Body of pancreas (tissue), 4 donors: ENCODE data around the gene FBXO27. TPM values are rescaled to one million over a fixed set of nuclear protein-coding genes. Genes with fewer than 3 reads are reported as not detected.
"Not testable (repeated sequence)": the region's sequence is repeated elsewhere in the genome, so short reads cannot be mapped to it uniquely, and the experiment has no call there.

Source experiments
- ATAC-seq: fragments of 150-250 bp; one replicate; pipeline ENCODE4 v1.9.1; 2016
- DNase-seq, 4 donors: peaks; one replicate each; pipeline ENCODE4 v3.0.0-alpha.2; 2019
- H3K27ac ChIP-seq, 4 donors: fragments of 200-600 bp; sonication (generic); 1 replicate in 3 of 4; 2 replicates in 1 of 4; pipeline versions ENCODE4 v1.5.1 to v1.6.1; 2016 to 2019; ENCODE audit warnings: mild to moderate bottlenecking in 1 of 4, mixed read lengths in 1 of 4, moderate library complexity in 1 of 4
- H3K27me3 ChIP-seq, 2 donors: fragments of 200-600 bp; sonication (generic); one replicate each; pipeline ENCODE4 v1.6.0; 2016; ENCODE audit warnings: mild to moderate bottlenecking in 1 of 2
- H3K36me3 ChIP-seq, 2 donors: fragments of 200-600 bp; sonication (generic); replicated peaks in 1 of 2; 2 replicates each; pipeline ENCODE4 v1.5.1; 2016; ENCODE audit warnings: low read depth in 2 of 2; ENCODE audit not compliant: insufficient read depth in 1 of 2
- H3K4me1 ChIP-seq: fragments of 200-600 bp; sonication (generic); one replicate; pipeline ENCODE4 v1.6.0; 2016
- H3K4me3 ChIP-seq, 2 donors: fragments of 200-600 bp; sonication (generic); 1 replicate in 1 of 2; 2 replicates in 1 of 2; pipeline ENCODE4 v1.5.1; 2016 to 2019
- H3K9me3 ChIP-seq, 3 donors: fragments of 200-600 bp; sonication (generic); 1 replicate in 2 of 3; 2 replicates in 1 of 3; pipeline ENCODE4 v1.5.1; 2016
- CTCF ChIP-seq, 7 experiments: fragments of 450-650 bp in 4 of 7; fragments of 200-600 bp in 3 of 7; sonication (generic) in 3 of 7; IDR thresholded peaks; one replicate each; pipeline ENCODE4 v1.5.1; 2016 to 2019; ENCODE audit warnings: antibody characterized with exemption in 7 of 7
- POLR2A ChIP-seq, 3 donors: fragments of 450-650 bp; IDR thresholded peaks; one replicate each; pipeline ENCODE4 v1.6.1; 2016; ENCODE audit warnings: antibody characterized with exemption in 3 of 3, mild to moderate bottlenecking in 2 of 3
- WGBS, 2 donors: methylation state at CpG; one replicate each; pipeline ENCODE4 v1.1.5; 2017; 5-methylcytosine and 5-hydroxymethylcytosine counted together
- intact Hi-C: fragments of 100-400 bp; cut with DNase I; formaldehyde crosslinking; loops from one replicate; pipeline ENCODE4 v1.15.1; 2023
- total RNA-seq, 2 donors: library from RNA; depleted of rRNA; stranded (reverse); fragments of >200 nt; gene quantifications; one replicate each; pipeline ENCODE4 v1.1.0, GENCODE V29; 2016

The FBXO27 gene
- total RNA-seq, 2 donors from 2014 or later, result 0.52 to 4.3 TPM

DNA sequence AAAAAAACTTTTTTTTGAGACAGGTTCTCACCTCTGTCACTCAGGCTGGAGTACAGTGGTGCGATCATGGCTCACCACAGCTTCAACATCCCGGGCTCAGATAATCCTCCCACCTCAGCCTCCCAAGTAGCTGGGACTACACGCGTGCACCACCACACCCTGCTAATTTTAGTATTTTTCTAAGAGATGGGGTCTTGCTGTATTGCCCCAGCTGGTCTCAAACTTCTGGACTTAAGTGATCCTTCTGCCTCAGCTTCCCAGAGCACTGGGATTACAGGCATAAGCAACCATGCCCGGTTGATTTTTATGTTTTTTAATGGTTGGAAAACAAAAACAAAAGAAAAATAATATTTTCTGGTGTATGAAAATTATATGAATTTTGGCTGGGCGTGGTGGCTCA is 42.6 kb upstream of the FBXO27 start:
- ATAC-seq, result no peak
- intact Hi-C loops, result no loop called here

GRCh38 chr19:39074205-39074692 is 41.9 kb upstream of the FBXO27 start:
- Histone ChIP-seq H3K9me3 (no peaks in the 10 kb centered on the region), H3K4me1 (no peaks in the 10 kb centered on the region), H3K4me3 (no peak overlapping the region), H3K27me3 (no peaks in the 10 kb centered on the region), H3K27ac (no peak overlapping the region), H3K36me3 (no peaks in the 10 kb centered on the region)
- DNase-seq, result no peak
- intact Hi-C loops, result no loop called here
- WGBS, 2 donors, result 45 to 50% methylated on average over 3 of the region's 3 CpGs
- ATAC-seq, result no peak
- no peak for TF ChIP-seq POLR2A (IDR thresholded peaks at IDR 0.05)
- TF ChIP-seq CTCF (IDR thresholded peaks at IDR 0.05), result no peak

More for the DNA sequence above, 42.6 kb upstream of the FBXO27 start:
- no peak for TF ChIP-seq POLR2A (IDR thresholded peaks at IDR 0.05)
- no peak for TF ChIP-seq CTCF (IDR thresholded peaks at IDR 0.05)
- Histone ChIP-seq H3K27me3 (no peaks in the 10 kb centered on the region), H3K9me3 (no peaks in the 10 kb centered on the region), H3K36me3 (no peaks in the 10 kb centered on the region), H3K4me3 (no peak overlapping the region), H3K27ac (no peak overlapping the region), H3K4me1 (no peaks in the 10 kb centered on the region)
- no peak for DNase-seq
- WGBS, 2 donors, result 69 to 82% methylated on average over 4 to 6 of the region's 6 CpGs

DNA sequence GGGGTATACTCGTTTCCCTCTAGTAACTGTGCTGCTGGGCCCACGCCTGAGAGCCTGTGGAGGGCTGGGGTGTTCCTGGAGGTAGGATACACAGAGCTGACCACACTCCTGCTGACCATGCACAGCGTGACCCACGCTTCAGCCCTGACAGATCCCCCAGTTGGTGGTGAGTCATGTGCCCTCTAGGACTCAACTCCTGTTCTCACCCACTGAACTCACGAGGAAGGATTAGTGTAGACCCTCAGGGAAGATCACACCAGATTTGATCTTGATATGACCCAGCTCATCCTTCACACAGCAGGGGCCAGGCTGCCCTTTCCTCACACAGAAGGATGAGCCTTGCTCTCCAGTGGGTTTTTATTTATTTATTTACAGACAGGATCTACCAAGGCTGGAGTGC is 38.5 kb upstream of the FBXO27 start:
- no peak overlapping the region for H3K27ac ChIP-seq
- no peaks in the 10 kb centered on the region for H3K4me1 ChIP-seq
- intact Hi-C loops, result no loop called here
- TF ChIP-seq CTCF (IDR thresholded peaks at IDR 0.05) (no peak), POLR2A (IDR thresholded peaks at IDR 0.05) (no peak)
- H3K9me3 ChIP-seq, result no peaks in the 10 kb centered on the region
- ATAC-seq, result no peak
- no peak for DNase-seq
- H3K36me3 ChIP-seq, result no peaks in the 10 kb centered on the region
- H3K4me3 ChIP-seq, result no peak overlapping the region
- 88% methylated on average over 5 of the region's 5 CpGs; no CpG with 5 or more reads in 1 of the 2 donors for WGBS, 2 donors
- no peaks in the 10 kb centered on the region for H3K27me3 ChIP-seq

DNA sequence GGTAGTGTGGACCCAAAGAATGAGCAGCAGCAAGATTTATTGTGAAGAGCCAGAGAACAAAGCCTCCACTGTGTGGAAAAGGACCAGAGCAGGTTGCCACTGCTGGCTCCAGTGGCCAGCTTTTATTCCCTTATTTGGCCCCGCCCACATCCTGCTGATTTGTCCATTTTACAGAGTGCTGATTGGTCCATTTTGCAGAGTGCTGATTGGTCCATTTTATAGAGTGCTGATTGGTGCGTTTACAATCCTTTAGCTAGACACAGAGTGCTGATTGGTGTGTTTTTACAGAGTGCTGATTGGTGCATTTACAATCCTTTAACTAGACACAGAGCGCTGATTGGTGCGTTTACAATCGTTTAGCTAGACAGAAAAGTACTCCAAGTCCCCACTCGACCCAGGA is 35.9 kb upstream of the FBXO27 start:
- WGBS, 2 donors, result 76 to 86% methylated on average over 6 of the region's 6 CpGs
- H3K4me3 ChIP-seq, intact Hi-C loops, H3K4me1 ChIP-seq, H3K27me3 ChIP-seq, H3K9me3 ChIP-seq, ATAC-seq, H3K36me3 ChIP-seq, DNase-seq, H3K27ac ChIP-seq: not testable (repeated sequence)

GRCh38 chr19:39067104-39067503 is 34.8 kb upstream of the FBXO27 start:
- intact Hi-C loops, result no loop called here
- Histone ChIP-seq H3K27me3 (no peaks in the 10 kb centered on the region), H3K4me1 (no peaks in the 10 kb centered on the region), H3K9me3 (no peaks in the 10 kb centered on the region), H3K4me3 (no peak overlapping the region), H3K27ac (no peak overlapping the region), H3K36me3 (no peaks in the 10 kb centered on the region)
- WGBS, 2 donors, result 33% methylated on average over 4 of the region's 4 CpGs
- no peak for DNase-seq
- no peak for TF ChIP-seq POLR2A (IDR thresholded peaks at IDR 0.05)
- no peak for ATAC-seq

DNA sequence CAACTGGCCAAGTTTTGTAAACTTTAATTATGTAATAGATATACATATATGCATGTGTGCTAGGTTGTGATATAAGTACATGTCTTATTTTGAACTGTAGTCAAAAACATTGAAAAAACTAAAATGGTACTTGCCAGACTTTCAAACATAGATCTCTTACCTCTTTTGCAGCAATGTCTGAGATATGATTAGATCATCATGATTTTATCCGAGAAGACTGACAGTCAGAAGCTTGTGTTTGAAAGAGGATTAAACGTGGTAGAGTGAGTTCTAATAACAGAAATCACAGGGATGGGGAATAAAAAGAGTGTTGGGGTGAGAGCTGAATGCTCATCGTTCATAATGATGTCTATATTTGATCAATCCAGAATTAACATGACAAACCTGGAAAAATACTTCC is 33.6 kb upstream of the FBXO27 start:
- intact Hi-C loops, result no loop called here
- ATAC-seq, result no peak
- no peaks in the 10 kb centered on the region for H3K4me1 ChIP-seq
- no peak overlapping the region for H3K27ac ChIP-seq
- 53 to 56% methylated on average over 3 of the region's 3 CpGs for WGBS, 2 donors
- no peaks in the 10 kb centered on the region for H3K27me3 ChIP-seq
- TF ChIP-seq CTCF (IDR thresholded peaks at IDR 0.05), result no peak
- no peak for TF ChIP-seq POLR2A (IDR thresholded peaks at IDR 0.05)
- H3K4me3 ChIP-seq, result no peak overlapping the region
- no peaks in the 10 kb centered on the region for H3K9me3 ChIP-seq
- no peaks in the 10 kb centered on the region for H3K36me3 ChIP-seq
- no peak for DNase-seq
